Panc1 (cell line): ENCODE data around the gene SPATA6L. TPM values are rescaled to one million over a fixed set of nuclear protein-coding genes. Genes with fewer than 3 reads are reported as not detected.

Source experiments
- ATAC-seq: fragments of 200-7000 bp; cut with Tn5 transposase; 2 replicates; pipeline ENCODE4 v1.9.1; 2020; ENCODE audit warnings: mild to moderate bottlenecking, moderate library complexity
- BruUV-seq: library from RNA; stranded (reverse); fragments of 400-500 nt; replicated peaks from 2 replicates; lab custom pipeline; 2021; lab: Mats Ljungman, UMichigan
- CTCF ChIA-PET: fragments of 300-600 bp; sonication (Branson Sonifier 250); formaldehyde crosslinking; loops from one replicate; lab custom pipeline; 2022; ENCODE audit warnings: antibody characterized with exemption; lab: Charles Lee
- POLR2A ChIA-PET: fragments of 300-600 bp; sonication (Branson Sonifier 250); formaldehyde crosslinking; loops from one replicate; lab custom pipeline; 2022; ENCODE audit warnings: antibody characterized with exemption; lab: Charles Lee
- DNase-seq: peaks from one replicate; pipeline ENCODE4 v3.0.0-alpha.2; 2010; ENCODE audit warnings: low read depth, low spot score
- H3K27ac ChIP-seq: 2 replicates; pipeline ENCODE4 v1.5.1; 2011; ENCODE audit warnings: mild to moderate bottlenecking, low read length, inconsistent platforms
- H3K27me3 ChIP-seq: fragments of 200-500 bp; sonication (Bioruptor generic); 2 replicates; pipeline ENCODE4 v1.6.0; 2014; ENCODE audit warnings: low read length, inconsistent platforms; ENCODE audit not compliant: control insufficient read depth, insufficient read depth
- H3K36me3 ChIP-seq: fragments of 200-500 bp; sonication (Bioruptor generic); 2 replicates; pipeline ENCODE4 v1.5.1; 2014; ENCODE audit warnings: inconsistent platforms, mild to moderate bottlenecking, low read length, moderate library complexity; ENCODE audit not compliant: control insufficient read depth, insufficient read depth
- H3K4me1 ChIP-seq: 2 replicates; pipeline ENCODE4 v1.5.1; 2011; ENCODE audit warnings: inconsistent platforms, mild to moderate bottlenecking, low read length, moderate library complexity; ENCODE audit not compliant: control insufficient read depth, insufficient read depth
- H3K4me3 ChIP-seq, 2 experiments: 2 replicates each; pipeline ENCODE4 v1.5.1; 2011 to 2012; ENCODE audit warnings: low read depth in 2 of 2, low read length in 2 of 2, mild to moderate bottlenecking in 2 of 2, inconsistent platforms in 1 of 2, moderate library complexity in 1 of 2
- H3K9me3 ChIP-seq: fragments of 200-500 bp; sonication (Bioruptor generic); 2 replicates; pipeline ENCODE4 v1.5.1; 2014; ENCODE audit warnings: low read depth, mild to moderate bottlenecking, inconsistent platforms, low read length, moderate library complexity; ENCODE audit not compliant: control insufficient read depth, insufficient read depth
- CTCF ChIP-seq: fragments of 450-650 bp; IDR thresholded peaks from 2 replicates; pipeline ENCODE4 v1.5.1; 2017; ENCODE audit warnings: mild to moderate bottlenecking
- POLR2AphosphoS5 ChIP-seq: IDR thresholded peaks from 2 replicates; pipeline ENCODE4 v1.6.1; 2012; ENCODE audit warnings: mild to moderate bottlenecking, low read depth, low read length, moderate library complexity
- REST ChIP-seq, 2 experiments: IDR thresholded peaks; 2 replicates each; pipeline ENCODE4 v1.6.1; 2011 to 2012; ENCODE audit warnings: low read depth in 2 of 2, control low read depth in 1 of 2, low read length in 1 of 2, mild to moderate bottlenecking in 1 of 2, moderate library complexity in 1 of 2; ENCODE audit not compliant: insufficient read depth in 1 of 2
- SIN3A ChIP-seq: IDR thresholded peaks from 2 replicates; pipeline ENCODE4 v1.6.1; 2012; ENCODE audit warnings: low read depth, mild to moderate bottlenecking, low read length, moderate library complexity, borderline replicate concordance; ENCODE audit not compliant: insufficient read depth
- TCF7L2 ChIP-seq: IDR thresholded peaks from 2 replicates; pipeline ENCODE4 v1.6.1; 2011; ENCODE audit warnings: mild to moderate bottlenecking, low read depth, low read length, inconsistent platforms
- in situ Hi-C: cut with HindIII; loops from 2 replicates; pipeline ENCODE4 v1.10.0; 2016; ENCODE audit warnings: low sequenced_read_pairs, low pct_unique_long_range_greater_than_20kb
- intact Hi-C: fragments of 100-400 bp; cut with micrococcal nuclease; formaldehyde crosslinking; loops from one replicate; pipeline ENCODE4 v1.10.0; 2022; ENCODE audit not compliant: unreplicated experiment
- total RNA-seq: library from RNA; stranded (reverse); gene quantifications from one replicate; pipeline ENCODE4 v1.2.1, GENCODE V29; 2021; ENCODE audit not compliant: unreplicated experiment

SPATA6L gene
- total RNA-seq, 1 experiment from 2014 or later, result 0.13 TPM

GRCh38 chr9:4663956-4664355 is 2.3 kb downstream of the SPATA6L start:
- ChIA-PET POLR2A (no interaction called here), CTCF (no interaction called here)
- intact Hi-C loops, result loop anchor here (10.0 kb wide), 1 partner anchor 279 kb away; no protein-coding TSS in a partner anchor
- ATAC-seq (no peak), DNase-seq (no peak)
- no peaks in the 10 kb centered on the region for H3K9me3 ChIP-seq
- in situ Hi-C loops, result no loop called here
- BruUV-seq, result no TSS peak
- H3K36me3 ChIP-seq, result no peaks in the 10 kb centered on the region
- no peak for TF ChIP-seq REST (IDR thresholded peaks at IDR 0.05; ENCODE audit: insufficient read depth in 1 of 2, low read depth in 2 of 2, low read length in 1 of 2)
- TF ChIP-seq POLR2AphosphoS5, result no peak
- TF ChIP-seq TCF7L2, result no peak
- TF ChIP-seq CTCF, result no peak
- no peak for TF ChIP-seq SIN3A
- no peak overlapping the region for H3K4me3 ChIP-seq
- no peaks in the 10 kb centered on the region for H3K27me3 ChIP-seq
- H3K27ac ChIP-seq, result no peak overlapping the region
- no peaks in the 10 kb centered on the region; the same call in 1 of the 2 replicates for H3K4me1 ChIP-seq

- intact Hi-C loops (loop anchor here (10.0 kb wide), 1 partner anchor 278 kb away; no protein-coding TSS in a partner anchor), in situ Hi-C loops (no loop called here)
- TF ChIP-seq POLR2AphosphoS5 (no peak), TCF7L2 (peak; percentile 6; the same call in 1 of the 2 replicates)
- no TSS peak for BruUV-seq
- H3K4me3 ChIP-seq, result peak overlapping the region; percentile 50 to 53
- no peaks in the 10 kb centered on the region for H3K9me3 ChIP-seq
- H3K36me3 ChIP-seq, result no peaks in the 10 kb centered on the region
- DNase-seq (no peak), ATAC-seq (no peak)
- H3K27me3 ChIP-seq, result no peaks in the 10 kb centered on the region
- ChIA-PET CTCF (no interaction called here), POLR2A (no interaction called here)
- H3K4me1 ChIP-seq, result no peaks in the 10 kb centered on the region; the same call in 1 of the 2 replicates
- no peak overlapping the region for H3K27ac ChIP-seq
Observed at GRCh38 chr9:4662989-4663792, 3.1 kb downstream of the SPATA6L start.
